Sciatic nerve (tissue), 2 donors: ENCODE data around the gene EPHX1. TPM values are rescaled to one million over a fixed set of nuclear protein-coding genes. Genes with fewer than 3 reads are reported as not detected.
A peak's percentile ranks its signal among the peaks of the same experiment; 100 is the strongest.
"Not testable (repeated sequence)": the region's sequence is repeated elsewhere in the genome, so short reads cannot be mapped to it uniquely, and the experiment has no call there.

Experiments used
- ATAC-seq: fragments of 200-7000 bp; cut with Tn5 transposase; one replicate; pipeline ENCODE4 v1.9.1; 2020; ENCODE audit warnings: mild to moderate bottlenecking, moderate library complexity
- DNase-seq: peaks from one replicate; pipeline ENCODE4 v3.0.0-alpha.2; 2020; ENCODE audit warnings: low spot score
- intact Hi-C: fragments of 100-400 bp; cut with DNase I; formaldehyde crosslinking; loops from one replicate; pipeline ENCODE4 v1.14.2; 2022
- total RNA-seq: library from RNA; stranded (reverse); fragmentation: NEBNext Ultra II Directional; extraction: Animal tissue kit (Norgen Biotek cat#: 25700); gene quantifications from one replicate; pipeline ENCODE4 v1.2.1, GENCODE V29; 2021
- donor health status: DM: no; HTN: no; CAD: no.
- donor health status: DM: no; HTN: no; CAD: no.

The EPHX1 gene
- total RNA-seq, 1 donor from 2014 or later, result 232 TPM

- ATAC-seq (peak; percentile 0), DNase-seq (no peak)
- intact Hi-C loops, result no loop called here
Observed at GRCh38 chr1:225812488-225813213, 2.7 kb downstream of the EPHX1 start.

DNA sequence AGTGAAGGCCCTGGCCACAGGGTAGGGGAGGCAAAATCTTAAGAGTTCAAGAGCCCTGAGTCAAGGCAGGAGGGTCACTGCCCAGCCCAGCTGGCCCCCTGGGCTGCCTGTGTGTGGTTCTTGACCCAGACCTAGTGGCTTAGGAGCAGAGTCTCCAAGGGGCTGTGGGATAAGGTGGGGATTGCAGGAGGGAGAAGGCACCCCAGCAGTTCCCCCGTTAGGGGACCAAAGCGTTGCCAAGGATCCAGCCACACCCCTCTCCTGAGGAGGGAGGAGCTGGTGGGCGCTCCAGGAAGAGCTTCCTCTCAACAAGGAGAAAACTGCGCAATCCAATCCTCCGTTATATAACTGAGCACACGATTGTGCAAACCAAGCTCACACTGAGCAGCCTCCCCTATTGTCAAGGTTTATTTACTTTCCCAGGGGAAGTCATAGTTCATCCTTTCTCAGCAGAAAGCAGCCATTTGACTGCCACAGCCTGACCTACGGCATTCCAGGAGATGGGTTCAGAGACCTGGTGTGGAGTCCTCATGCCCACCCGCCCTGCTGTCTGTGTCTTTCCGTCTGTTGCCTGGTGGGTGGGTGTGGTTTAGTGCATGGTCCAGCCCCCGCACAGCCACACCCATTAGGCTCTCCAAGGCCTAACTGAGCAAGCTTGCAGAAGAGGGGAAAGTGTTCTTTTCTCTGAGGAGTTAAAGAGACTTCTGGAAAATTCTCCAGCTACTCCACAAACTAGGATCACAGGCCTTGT is 3.5 kb downstream of the EPHX1 start:
- DNase-seq (peak; percentile 76), ATAC-seq (peak; percentile 85)
- intact Hi-C loops, result no loop called here

DNA sequence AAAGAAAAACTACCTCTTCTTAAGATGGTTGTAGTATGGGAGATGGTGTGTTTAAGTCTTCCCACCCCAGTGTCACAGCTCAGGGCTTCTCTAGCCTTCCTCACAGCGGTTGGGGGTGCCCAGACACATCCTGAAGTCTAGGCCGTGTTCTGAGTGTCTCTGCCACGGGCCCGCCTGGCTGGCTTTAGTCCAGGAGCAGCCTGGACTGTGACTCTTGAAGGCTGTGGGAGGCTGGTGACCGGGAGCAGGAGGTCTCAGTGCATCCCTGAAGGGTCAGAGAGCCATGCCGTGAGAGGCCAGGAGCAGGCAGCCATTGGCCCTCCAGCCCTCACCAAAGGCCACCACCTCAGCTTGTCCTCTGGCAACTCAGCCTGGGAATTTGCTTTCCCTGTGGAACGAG is 4.5 kb downstream of the EPHX1 start:
- no peak for ATAC-seq
- intact Hi-C loops, result no loop called here

DNA sequence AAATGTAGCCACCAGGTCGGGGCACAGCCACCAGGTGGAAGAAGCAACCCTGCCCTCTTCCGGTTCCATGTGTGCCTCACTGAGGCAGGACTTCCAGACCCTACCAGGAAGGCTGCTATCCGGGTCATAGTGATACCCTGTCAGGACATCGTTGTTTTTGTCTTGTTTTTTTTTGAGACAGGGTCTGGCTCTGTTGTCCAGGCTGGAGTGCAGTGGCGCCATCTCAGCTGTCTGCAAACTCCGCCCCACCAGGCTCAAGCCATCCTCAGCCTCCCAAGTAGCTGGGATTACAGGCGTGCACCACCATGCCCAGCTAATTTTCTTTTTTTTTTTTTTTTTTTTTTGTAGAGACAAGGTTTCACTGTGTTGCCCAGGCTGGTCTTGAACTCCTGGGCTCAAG is 5.2 kb downstream of the EPHX1 start:
- intact Hi-C loops, DNase-seq, ATAC-seq: not testable (repeated sequence)

More for the DNA sequence above, 4.5 kb downstream of the EPHX1 start:
- no peak for DNase-seq

GRCh38 chr1:225815526-225816178 is 5.7 kb downstream of the EPHX1 start:
- intact Hi-C loops, result no loop called here
- ATAC-seq (no peak), DNase-seq (no peak)

GRCh38 chr1:225816643-225817538 is 7.0 kb downstream of the EPHX1 start:
- DNase-seq, result peak; percentile 69
- intact Hi-C loops, result no loop called here
- peak; percentile 59 for ATAC-seq

DNA sequence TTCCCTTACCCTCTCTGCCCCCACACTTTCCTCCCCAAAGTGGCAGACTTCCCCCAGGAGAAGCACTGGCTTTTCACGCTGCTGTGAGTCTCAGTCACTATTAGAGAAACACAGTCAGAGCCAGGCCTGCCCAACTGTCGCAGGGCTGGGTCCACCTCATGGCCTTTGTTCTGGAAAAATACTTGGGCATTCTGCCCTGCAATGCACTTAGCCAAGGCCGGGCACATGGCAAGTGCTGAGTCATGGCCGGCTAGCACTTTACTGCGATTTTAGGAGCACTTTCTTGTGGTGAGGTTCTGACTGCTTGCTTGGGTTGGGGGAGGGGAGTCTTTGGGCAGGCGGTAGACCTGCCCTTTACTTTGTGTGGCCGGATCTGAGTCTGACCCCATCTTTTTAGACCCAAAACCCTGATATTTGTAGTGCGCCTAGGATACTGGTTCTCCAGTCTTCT is 7.7 kb downstream of the EPHX1 start:
- intact Hi-C loops, result no loop called here
- DNase-seq (peak; percentile 80), ATAC-seq (peak; percentile 64)

- ATAC-seq (no peak), DNase-seq (no peak)
- intact Hi-C loops, result no loop called here
Observed at GRCh38 chr1:225818229-225818628, 8.3 kb downstream of the EPHX1 start.

- no peak for DNase-seq
- intact Hi-C loops, result no loop called here
- ATAC-seq, result no peak
Observed at GRCh38 chr1:225819346-225820192, 9.6 kb downstream of the EPHX1 start.

- intact Hi-C loops, result no loop called here
- no peak for DNase-seq
Observed at GRCh38 chr1:225820522-225821120, 10.7 kb downstream of the EPHX1 start.

GRCh38 chr1:225822655-225823403 is 12.9 kb downstream of the EPHX1 start:
- no peak for ATAC-seq
- no peak for DNase-seq
- intact Hi-C loops, result no loop called here

More at GRCh38 chr1:225820522-225821120, 10.7 kb downstream of the EPHX1 start:
- ATAC-seq, result no peak

- DNase-seq (no peak), ATAC-seq (no peak)
- intact Hi-C loops, result no loop called here
Observed at GRCh38 chr1:225823811-225824261, 13.9 kb downstream of the EPHX1 start.

- DNase-seq, result no peak
- no peak for ATAC-seq
- intact Hi-C loops, result no loop called here
Observed at GRCh38 chr1:225824533-225824941, 14.6 kb downstream of the EPHX1 start.

DNA sequence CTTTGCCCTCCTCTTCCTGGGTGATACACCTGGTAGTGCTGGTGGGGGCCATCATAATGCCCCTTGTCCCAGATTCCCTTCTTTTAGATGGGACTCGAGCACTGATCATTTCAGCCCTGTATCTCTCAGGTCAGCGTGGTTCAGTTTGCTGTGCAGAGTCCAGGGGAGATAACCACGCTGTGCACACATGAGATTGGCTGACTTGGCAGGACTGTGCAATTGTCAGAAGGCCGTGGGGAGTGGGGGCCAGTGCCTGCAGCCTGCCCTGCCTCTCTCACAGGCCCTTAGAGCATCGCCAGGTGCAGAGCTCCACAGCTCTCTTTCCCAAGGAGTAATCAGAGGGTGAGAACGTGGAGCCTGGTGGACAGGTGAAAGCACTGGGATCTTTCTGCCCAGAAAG is 15.2 kb downstream of the EPHX1 start:
- DNase-seq, result no peak
- intact Hi-C loops, result no loop called here
- ATAC-seq, result no peak

- ATAC-seq (peak; percentile 55), DNase-seq (no peak)
- intact Hi-C loops, result no loop called here
Observed at GRCh38 chr1:225825607-225826007, 15.7 kb downstream of the EPHX1 start.

- DNase-seq, result no peak
- no peak for ATAC-seq
- intact Hi-C loops, result no loop called here
Observed at GRCh38 chr1:225827076-225827475, 17.2 kb downstream of the EPHX1 start.
